Measurements from ENCODE around the gene PRG3.

- TF ChIP-seq CTCF (IDR thresholded peaks at IDR 0.05) (no peak), POLR2A (IDR thresholded peaks at IDR 0.05) (no peak)
Observed at GRCh38 chr11:57370941-57371340, 10.0 kb downstream of the PRG3 start.
